Measurements from ENCODE around the gene NEBL.

Gene NEBL

DNA sequence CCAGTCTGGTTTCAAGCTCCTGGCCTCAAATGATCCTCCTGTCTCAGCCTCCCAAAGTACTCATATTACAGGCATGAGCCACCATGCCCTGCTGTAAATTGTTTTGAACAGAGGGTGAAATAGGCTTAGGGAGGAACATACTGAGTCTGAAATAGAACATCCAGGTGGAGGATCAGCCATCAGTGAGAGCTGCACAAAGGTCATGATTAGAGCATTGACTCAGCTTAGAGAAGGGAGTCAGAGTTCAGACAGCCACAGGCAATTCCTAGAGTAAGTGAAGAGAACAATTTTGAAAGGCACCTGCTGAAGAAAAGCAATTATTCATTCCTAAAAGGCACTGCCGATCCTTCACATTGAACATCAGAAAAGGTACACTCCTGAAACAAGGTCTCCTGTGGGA is 15.9 kb upstream of the NEBL start:
- DNase-seq = no peak
- no peaks in the 10 kb centered on the region for H3K4me1 ChIP-seq
- intact Hi-C loops (cut with DNase I; ENCODE audit: low total_unique reads) = no loop called here
- no peaks in the 10 kb centered on the region for H3K36me3 ChIP-seq
- TF ChIP-seq, protein P1, sequence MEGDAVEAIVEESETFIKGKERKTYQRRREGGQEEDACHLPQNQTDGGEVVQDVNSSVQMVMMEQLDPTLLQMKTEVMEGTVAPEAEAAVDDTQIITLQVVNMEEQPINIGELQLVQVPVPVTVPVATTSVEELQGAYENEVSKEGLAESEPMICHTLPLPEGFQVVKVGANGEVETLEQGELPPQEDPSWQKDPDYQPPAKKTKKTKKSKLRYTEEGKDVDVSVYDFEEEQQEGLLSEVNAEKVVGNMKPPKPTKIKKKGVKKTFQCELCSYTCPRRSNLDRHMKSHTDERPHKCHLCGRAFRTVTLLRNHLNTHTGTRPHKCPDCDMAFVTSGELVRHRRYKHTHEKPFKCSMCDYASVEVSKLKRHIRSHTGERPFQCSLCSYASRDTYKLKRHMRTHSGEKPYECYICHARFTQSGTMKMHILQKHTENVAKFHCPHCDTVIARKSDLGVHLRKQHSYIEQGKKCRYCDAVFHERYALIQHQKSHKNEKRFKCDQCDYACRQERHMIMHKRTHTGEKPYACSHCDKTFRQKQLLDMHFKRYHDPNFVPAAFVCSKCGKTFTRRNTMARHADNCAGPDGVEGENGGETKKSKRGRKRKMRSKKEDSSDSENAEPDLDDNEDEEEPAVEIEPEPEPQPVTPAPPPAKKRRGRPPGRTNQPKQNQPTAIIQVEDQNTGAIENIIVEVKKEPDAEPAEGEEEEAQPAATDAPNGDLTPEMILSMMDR (IDR thresholded peaks at IDR 0.05) = no peak
- no peaks in the 10 kb centered on the region for H3K9me3 ChIP-seq
- H3K4me3 ChIP-seq = no peak overlapping the region
- H3K27ac ChIP-seq = no peak overlapping the region
- H3K27me3 ChIP-seq = no peaks in the 10 kb centered on the region

DNA sequence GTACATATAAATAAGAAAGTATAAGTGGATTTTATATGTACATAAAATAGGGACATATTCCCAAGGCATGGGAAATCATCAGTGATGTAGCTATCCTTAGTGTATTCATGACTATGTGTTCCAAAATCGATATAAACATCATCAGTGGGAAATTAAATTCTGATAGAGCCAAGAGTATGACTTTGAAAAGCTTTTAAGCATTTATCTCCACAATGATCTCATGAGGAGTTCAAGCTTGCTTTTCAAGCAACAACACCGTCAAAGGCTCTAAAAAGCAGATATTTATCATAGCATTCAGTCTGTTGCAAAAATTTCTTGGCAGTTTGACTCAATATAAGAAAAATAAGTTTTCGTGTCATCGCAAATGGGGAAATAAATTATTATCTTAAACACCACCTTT is 14.5 kb upstream of the NEBL start:
- intact Hi-C loops (cut with DNase I; ENCODE audit: low total_unique reads) = no loop called here
- DNase-seq = no peak
- no peak overlapping the region for H3K4me3 ChIP-seq
- TF ChIP-seq, protein P1 (IDR thresholded peaks at IDR 0.05) = no peak
- no peaks in the 10 kb centered on the region for H3K4me1 ChIP-seq
- no peaks in the 10 kb centered on the region for H3K36me3 ChIP-seq
- no peaks in the 10 kb centered on the region for H3K9me3 ChIP-seq
- H3K27ac ChIP-seq = no peak overlapping the region
- no peaks in the 10 kb centered on the region for H3K27me3 ChIP-seq

DNA sequence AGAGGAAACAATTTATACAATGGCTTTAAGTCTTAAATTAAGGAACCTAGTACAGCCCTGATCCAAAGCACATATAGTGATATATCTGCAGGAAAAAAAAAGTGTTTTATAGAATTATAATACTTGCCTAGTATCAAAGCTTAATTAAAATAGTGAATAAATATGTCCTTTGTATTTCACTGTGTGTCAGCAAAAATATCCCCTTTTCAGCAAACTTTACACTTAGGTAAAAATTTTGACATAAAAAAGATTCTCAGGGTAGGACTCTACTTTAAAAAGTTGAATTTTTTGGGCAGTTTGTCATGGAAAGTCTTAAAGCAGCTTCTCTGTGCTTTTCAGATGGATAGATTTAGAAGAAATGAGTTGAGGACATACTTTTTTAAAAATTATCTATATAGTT is 12.7 kb upstream of the NEBL start:
- no peak overlapping the region for H3K4me3 ChIP-seq
- no peak for DNase-seq
- no peaks in the 10 kb centered on the region for H3K36me3 ChIP-seq
- H3K4me1 ChIP-seq = no peaks in the 10 kb centered on the region
- TF ChIP-seq, protein P1 (IDR thresholded peaks at IDR 0.05) = no peak
- no peak overlapping the region for H3K27ac ChIP-seq
- intact Hi-C loops (cut with DNase I; ENCODE audit: low total_unique reads) = no loop called here
- H3K9me3 ChIP-seq = no peaks in the 10 kb centered on the region
- H3K27me3 ChIP-seq = no peaks in the 10 kb centered on the region

DNA sequence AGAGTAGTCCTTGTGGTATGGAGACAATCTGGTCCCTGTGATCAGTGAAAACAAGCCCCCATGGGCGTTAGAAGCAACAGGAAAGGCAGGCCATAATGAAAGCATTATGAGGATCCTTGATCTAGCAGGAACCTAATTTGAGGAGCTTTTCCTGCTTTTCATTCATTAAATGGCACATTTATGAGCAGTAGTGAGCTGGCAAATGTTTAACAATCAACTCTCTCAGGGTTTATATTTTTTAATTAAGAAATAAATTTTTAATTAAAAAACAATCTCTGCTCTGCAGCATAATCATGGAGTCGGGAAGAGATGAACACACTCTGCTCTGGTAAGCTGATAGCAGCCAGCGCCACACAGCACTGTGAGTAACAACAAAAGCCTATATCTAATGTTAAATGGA is 11.3 kb upstream of the NEBL start:
- Histone ChIP-seq H3K27ac (no peak overlapping the region), H3K36me3 (no peaks in the 10 kb centered on the region), H3K4me3 (no peak overlapping the region), H3K4me1 (no peaks in the 10 kb centered on the region), H3K27me3 (no peaks in the 10 kb centered on the region), H3K9me3 (no peaks in the 10 kb centered on the region)
- intact Hi-C loops (cut with DNase I; ENCODE audit: low total_unique reads) = no loop called here
- no peak for DNase-seq
- TF ChIP-seq, protein P1 (IDR thresholded peaks at IDR 0.05) = no peak

DNA sequence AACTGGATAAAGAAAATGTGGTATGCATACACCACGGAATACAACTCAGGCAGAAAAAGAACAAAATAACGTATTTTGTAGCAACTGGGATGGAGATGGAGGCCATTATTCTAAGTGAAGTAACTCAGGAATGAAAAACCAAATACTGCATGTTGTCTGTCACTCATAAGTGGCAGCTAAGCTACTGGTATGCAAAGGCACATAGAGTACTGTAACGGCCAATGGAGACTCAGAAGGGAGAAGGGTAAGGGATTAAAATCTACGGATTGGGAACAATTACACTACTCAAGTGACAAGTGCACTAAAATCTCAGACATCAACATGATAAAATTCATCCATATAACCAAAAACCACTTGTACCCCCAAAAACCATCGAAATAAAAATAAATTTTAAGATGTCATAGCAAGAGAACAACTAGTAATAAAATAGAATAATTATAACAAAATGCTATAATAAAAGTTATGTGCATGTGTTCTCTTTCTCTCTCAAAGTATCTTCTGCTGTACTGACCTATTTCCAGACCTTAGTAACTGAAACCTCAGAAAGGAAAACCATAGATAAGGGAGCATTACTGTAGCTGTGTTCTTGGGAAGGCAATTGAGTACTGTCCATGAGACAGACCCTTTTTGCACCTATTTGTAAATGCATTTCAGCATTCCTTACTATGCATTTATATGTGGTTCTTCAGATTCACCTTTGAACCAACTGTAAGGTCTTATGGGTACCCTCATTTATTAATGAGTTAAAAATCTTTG is 6.7 kb upstream of the NEBL start:
- no peak for DNase-seq
- H3K27ac ChIP-seq = no peak overlapping the region
- H3K36me3 ChIP-seq = no peaks in the 10 kb centered on the region
- no peak overlapping the region for H3K4me3 ChIP-seq
- TF ChIP-seq, protein P1 (IDR thresholded peaks at IDR 0.05) = no peak
- no peaks in the 10 kb centered on the region for H3K4me1 ChIP-seq
- intact Hi-C loops (cut with DNase I; ENCODE audit: low total_unique reads) = no loop called here
- H3K9me3 ChIP-seq = no peaks in the 10 kb centered on the region
- no peaks in the 10 kb centered on the region for H3K27me3 ChIP-seq

DNA sequence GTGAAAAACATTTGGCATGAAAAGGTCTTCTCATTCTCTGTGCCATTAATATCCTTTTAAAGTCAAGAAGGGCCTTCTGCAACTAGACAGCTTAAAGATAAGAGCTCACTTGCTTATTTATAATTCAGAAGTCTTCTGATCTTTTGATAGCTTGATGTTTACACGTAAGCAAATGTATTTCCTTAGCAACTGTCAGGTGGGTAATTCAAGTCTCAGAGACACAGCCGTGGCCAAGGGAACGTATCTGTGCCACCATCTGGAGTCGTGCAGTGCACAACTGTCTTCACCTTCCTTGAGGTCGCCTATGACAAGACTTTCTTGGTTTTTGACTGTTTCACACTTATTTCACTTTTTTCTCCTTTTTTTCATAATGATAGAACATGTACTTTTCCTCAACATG is 4.0 kb upstream of the NEBL start:
- no peak for DNase-seq
- H3K27me3 ChIP-seq = no peaks in the 10 kb centered on the region
- intact Hi-C loops (cut with DNase I; ENCODE audit: low total_unique reads) = no loop called here
- H3K4me1 ChIP-seq = no peaks in the 10 kb centered on the region
- H3K4me3 ChIP-seq = no peak overlapping the region
- H3K36me3 ChIP-seq = no peaks in the 10 kb centered on the region
- TF ChIP-seq, protein P1 (IDR thresholded peaks at IDR 0.05) = no peak
- H3K27ac ChIP-seq = no peak overlapping the region
- no peaks in the 10 kb centered on the region for H3K9me3 ChIP-seq
